ENCODE data around the gene DNAH5.

The DNAH5 gene

DNA sequence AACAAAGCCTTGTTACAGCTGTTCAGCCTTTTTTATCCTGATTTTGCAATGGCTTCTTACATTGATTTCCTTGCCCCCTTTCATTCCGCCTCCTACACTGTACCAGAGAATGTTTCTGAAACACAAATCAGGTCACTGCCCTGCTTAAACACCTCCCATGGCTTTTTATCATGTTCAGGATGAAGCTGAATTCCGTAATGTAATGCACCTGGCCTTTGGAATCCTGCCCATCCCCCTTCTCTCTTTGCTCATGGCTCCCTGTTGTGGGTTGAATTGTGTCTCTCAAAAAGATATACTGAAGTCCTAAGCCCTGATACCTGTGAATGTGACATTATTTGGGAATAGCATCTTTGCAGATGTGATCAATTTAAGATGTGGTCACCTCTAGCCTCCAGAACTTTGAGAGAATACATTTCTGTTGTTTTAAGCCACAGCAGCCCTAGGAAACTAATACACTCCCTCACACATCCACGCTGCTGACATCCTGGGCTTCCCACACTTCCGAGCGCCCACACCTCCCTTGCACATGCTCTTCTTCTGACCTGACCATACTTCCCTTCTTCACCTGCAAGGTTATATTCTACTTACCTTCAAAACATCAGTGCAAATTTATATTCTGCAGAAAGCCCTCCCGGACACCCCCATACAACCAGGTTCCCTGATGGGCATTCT lies 101.2 kb downstream of the DNAH5 start:
- Histone ChIP-seq H3K4me1 (ENCODE audit: control insufficient read depth in 1 of 2, insufficient read depth in 1 of 2, low read depth in 1 of 2, low read length in 1 of 2) (no peaks in the 10 kb centered on the region), H3K27ac (no peak overlapping the region), H3K4me3 (ENCODE audit: low read depth in 1 of 2, low read length in 1 of 2) (no peak overlapping the region), H3K9me3 (no peaks in the 10 kb centered on the region), H3K27me3 (no peaks in the 10 kb centered on the region), H3K36me3 (no peaks in the 10 kb centered on the region)
- TF ChIP-seq, protein P1, sequence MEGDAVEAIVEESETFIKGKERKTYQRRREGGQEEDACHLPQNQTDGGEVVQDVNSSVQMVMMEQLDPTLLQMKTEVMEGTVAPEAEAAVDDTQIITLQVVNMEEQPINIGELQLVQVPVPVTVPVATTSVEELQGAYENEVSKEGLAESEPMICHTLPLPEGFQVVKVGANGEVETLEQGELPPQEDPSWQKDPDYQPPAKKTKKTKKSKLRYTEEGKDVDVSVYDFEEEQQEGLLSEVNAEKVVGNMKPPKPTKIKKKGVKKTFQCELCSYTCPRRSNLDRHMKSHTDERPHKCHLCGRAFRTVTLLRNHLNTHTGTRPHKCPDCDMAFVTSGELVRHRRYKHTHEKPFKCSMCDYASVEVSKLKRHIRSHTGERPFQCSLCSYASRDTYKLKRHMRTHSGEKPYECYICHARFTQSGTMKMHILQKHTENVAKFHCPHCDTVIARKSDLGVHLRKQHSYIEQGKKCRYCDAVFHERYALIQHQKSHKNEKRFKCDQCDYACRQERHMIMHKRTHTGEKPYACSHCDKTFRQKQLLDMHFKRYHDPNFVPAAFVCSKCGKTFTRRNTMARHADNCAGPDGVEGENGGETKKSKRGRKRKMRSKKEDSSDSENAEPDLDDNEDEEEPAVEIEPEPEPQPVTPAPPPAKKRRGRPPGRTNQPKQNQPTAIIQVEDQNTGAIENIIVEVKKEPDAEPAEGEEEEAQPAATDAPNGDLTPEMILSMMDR (IDR thresholded peaks at IDR 0.05), result no peak

DNA sequence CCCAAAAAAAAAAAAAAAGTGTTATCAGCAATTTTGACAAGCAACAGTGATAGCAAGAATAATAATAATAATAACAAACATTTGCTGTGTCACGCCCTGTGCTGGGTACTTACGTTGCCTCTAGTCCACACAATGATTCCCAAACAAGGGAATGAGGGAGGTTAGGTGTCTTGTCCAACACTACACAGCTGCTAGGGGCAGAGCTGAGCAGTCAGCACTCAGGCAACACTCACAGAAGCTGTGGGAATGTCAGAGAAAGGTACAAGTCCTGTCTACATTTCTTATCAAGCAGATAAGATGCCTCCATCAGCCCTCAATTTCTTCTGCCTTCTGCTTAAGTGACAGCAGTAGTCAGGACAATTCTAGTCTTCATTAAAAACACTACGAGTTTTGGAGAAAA lies 111.0 kb downstream of the DNAH5 start:
- Histone ChIP-seq H3K4me1 (ENCODE audit: control insufficient read depth in 1 of 2, insufficient read depth in 1 of 2, low read depth in 1 of 2, low read length in 1 of 2) (no peaks in the 10 kb centered on the region), H3K27ac (no peak overlapping the region), H3K36me3 (no peaks in the 10 kb centered on the region), H3K4me3 (ENCODE audit: low read depth in 1 of 2, low read length in 1 of 2) (no peak overlapping the region), H3K27me3 (no peaks in the 10 kb centered on the region), H3K9me3 (no peaks in the 10 kb centered on the region)
- TF ChIP-seq, protein P1 (IDR thresholded peaks at IDR 0.05), result no peak

DNA sequence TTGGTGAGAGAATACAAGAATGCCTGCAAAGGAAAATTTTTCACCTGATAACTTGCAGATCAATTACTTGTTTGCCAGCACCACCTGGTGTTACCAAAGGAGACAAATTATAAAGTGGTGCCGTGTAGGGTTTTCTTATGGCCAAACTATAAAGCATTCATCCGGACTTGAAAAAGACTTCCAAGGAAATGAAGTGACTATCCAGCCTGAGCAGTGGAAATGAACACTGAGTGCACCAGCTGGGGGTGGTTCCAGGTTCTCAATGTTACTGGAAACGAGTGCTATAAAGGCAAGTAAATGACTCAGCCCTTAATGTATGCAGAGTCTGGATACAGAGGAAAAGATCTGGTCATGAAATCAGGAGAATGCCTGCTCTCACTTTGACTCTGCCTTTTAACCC lies 113.1 kb downstream of the DNAH5 start:
- Histone ChIP-seq H3K27ac (no peak overlapping the region), H3K36me3 (no peaks in the 10 kb centered on the region), H3K27me3 (no peaks in the 10 kb centered on the region), H3K9me3 (no peaks in the 10 kb centered on the region), H3K4me1 (ENCODE audit: control insufficient read depth in 1 of 2, insufficient read depth in 1 of 2, low read depth in 1 of 2, low read length in 1 of 2) (no peaks in the 10 kb centered on the region), H3K4me3 (ENCODE audit: low read depth in 1 of 2, low read length in 1 of 2) (no peak overlapping the region)
- TF ChIP-seq, protein P1 (IDR thresholded peaks at IDR 0.05), result no peak

DNA sequence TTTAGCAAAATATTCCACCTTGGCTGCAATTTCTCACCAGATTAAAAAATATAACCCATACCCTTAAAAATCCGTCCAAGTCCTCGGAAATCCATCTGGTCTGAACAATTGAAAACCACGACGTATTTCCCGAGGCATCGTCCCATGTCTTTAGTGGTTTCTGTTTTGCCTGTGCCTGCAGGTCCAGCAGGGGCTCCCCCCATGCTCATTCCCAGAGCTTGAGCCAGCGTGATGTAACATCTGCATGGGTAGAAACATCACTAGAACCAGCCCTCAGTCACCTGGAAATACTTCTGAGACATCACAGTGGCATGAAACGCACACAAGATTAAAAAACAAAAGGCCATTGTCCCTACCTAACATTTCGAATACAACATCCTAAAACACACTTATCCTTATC lies 114.0 kb downstream of the DNAH5 start:
- no peaks in the 10 kb centered on the region for H3K9me3 ChIP-seq
- H3K27ac ChIP-seq, result no peak overlapping the region
- H3K4me3 ChIP-seq (ENCODE audit: low read depth in 1 of 2, low read length in 1 of 2), result no peak overlapping the region
- no peaks in the 10 kb centered on the region for H3K27me3 ChIP-seq
- no peaks in the 10 kb centered on the region for H3K4me1 ChIP-seq (ENCODE audit: control insufficient read depth in 1 of 2, insufficient read depth in 1 of 2, low read depth in 1 of 2, low read length in 1 of 2)
- TF ChIP-seq, protein P1 (IDR thresholded peaks at IDR 0.05), result no peak
- no peaks in the 10 kb centered on the region for H3K36me3 ChIP-seq

DNA sequence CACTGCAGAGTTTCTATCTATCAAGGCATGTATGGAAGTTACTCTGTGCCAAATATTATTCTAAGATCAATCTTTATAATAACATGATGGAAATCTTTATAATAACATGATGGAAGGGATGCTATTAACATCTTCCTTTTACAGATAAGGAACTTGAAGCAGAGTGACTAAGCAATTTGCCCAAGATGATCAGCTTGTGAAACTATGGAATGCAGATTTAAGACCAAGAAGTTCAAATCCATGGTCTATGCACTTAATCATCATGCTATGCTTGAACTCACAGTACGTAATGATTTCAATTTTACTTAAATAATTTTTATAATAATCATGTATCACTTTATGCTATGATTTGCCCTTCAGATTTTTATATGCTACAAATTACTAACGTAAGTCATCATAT lies 123.1 kb downstream of the DNAH5 start:
- no peak overlapping the region for H3K27ac ChIP-seq
- H3K4me3 ChIP-seq (ENCODE audit: low read depth in 1 of 2, low read length in 1 of 2), result no peak overlapping the region
- no peaks in the 10 kb centered on the region for H3K36me3 ChIP-seq

More for the DNA sequence above, 123.1 kb downstream of the DNAH5 start:
- no peaks in the 10 kb centered on the region for H3K27me3 ChIP-seq
- H3K4me1 ChIP-seq (ENCODE audit: control insufficient read depth in 1 of 2, insufficient read depth in 1 of 2, low read depth in 1 of 2, low read length in 1 of 2), result no peaks in the 10 kb centered on the region
- no peaks in the 10 kb centered on the region for H3K9me3 ChIP-seq
- TF ChIP-seq, protein P1 (IDR thresholded peaks at IDR 0.05), result no peak
